Erythroblast (primary cell): ENCODE data around the gene U2AF1.
"Not testable (repeated sequence)": the region's sequence is repeated elsewhere in the genome, so short reads cannot be mapped to it uniquely, and the experiment has no call there.

ENCODE experiments used
- GATA1 ChIP-seq: IDR thresholded peaks from 2 replicates; pipeline ENCODE4 v1.6.1; 2011; ENCODE audit warnings: low read depth, mild to moderate bottlenecking, control low read depth, low read length, moderate library complexity
- POLR2A ChIP-seq: IDR thresholded peaks from 2 replicates; pipeline ENCODE4 v1.6.1; 2011; ENCODE audit warnings: mild to moderate bottlenecking, low read length

GRCh38 chr21:43104642-43105041 is 2.7 kb downstream of the U2AF1 start:
- TF ChIP-seq POLR2A, GATA1: not testable (repeated sequence)
